Tibial nerve (tissue), 4 donors: ENCODE results near the gene PUM1. TPM values are rescaled to one million over a fixed set of nuclear protein-coding genes. Genes with fewer than 3 reads are reported as not detected.
A peak's percentile ranks its signal among the peaks of the same experiment; 100 is the strongest.

ENCODE experiments used
- DNase-seq, 2 donors: peaks; one replicate each; pipeline ENCODE4 v3.0.0-alpha.2; 2019; ENCODE audit warnings: low spot score in 2 of 2
- H3K27ac ChIP-seq, 4 donors: fragments of 200-600 bp; sonication (generic) in 3 of 4; one replicate each; pipeline ENCODE4 v1.5.1; 2017 to 2019; ENCODE audit warnings: mild to moderate bottlenecking in 1 of 4
- H3K27me3 ChIP-seq, 2 donors: fragments of 200-600 bp; sonication (generic) in 1 of 2; one replicate each; pipeline versions ENCODE4 v1.5.1 to v1.6.0; 2017 to 2019
- H3K36me3 ChIP-seq, 3 donors: fragments of 200-600 bp; sonication (generic); one replicate each; pipeline ENCODE4 v1.5.1; 2018 to 2019
- H3K4me1 ChIP-seq, 4 donors: fragments of 200-600 bp; sonication (generic) in 3 of 4; one replicate each; pipeline ENCODE4 v1.5.1; 2017 to 2019
- H3K4me3 ChIP-seq, 4 donors: fragments of 200-600 bp; sonication (generic) in 3 of 4; one replicate each; pipeline ENCODE4 v1.5.1; 2017 to 2019; ENCODE audit warnings: mild to moderate bottlenecking in 1 of 4, moderate library complexity in 1 of 4
- H3K9me3 ChIP-seq, 4 donors: fragments of 200-600 bp; sonication (generic) in 3 of 4; one replicate each; pipeline ENCODE4 v1.5.1; 2017 to 2019
- CTCF ChIP-seq, 5 experiments: fragments of 200-600 bp in 3 of 5; fragments of 450-650 bp in 2 of 5; sonication (generic) in 3 of 5; IDR thresholded peaks; one replicate each; pipeline ENCODE4 v1.5.1; 2016 to 2019; ENCODE audit warnings: antibody characterized with exemption in 5 of 5, mild to moderate bottlenecking in 3 of 5, moderate library complexity in 2 of 5
- EP300 ChIP-seq, 2 donors: sonication (generic); formaldehyde crosslinking; IDR thresholded peaks; one replicate each; pipeline ENCODE4 v1.6.1; 2017; ENCODE audit warnings: antibody characterized with exemption in 2 of 2, mild to moderate bottlenecking in 1 of 2
- POLR2A ChIP-seq, 2 donors: fragments of 450-650 bp; IDR thresholded peaks; one replicate each; pipeline ENCODE4 v1.6.1; 2017; ENCODE audit warnings: antibody characterized with exemption in 2 of 2, mild to moderate bottlenecking in 2 of 2, moderate library complexity in 2 of 2
- WGBS, 2 donors: methylation state at CpG; one replicate each; pipeline ENCODE4 v1.1.5; 2018; 5-methylcytosine and 5-hydroxymethylcytosine counted together
- total RNA-seq, 4 donors: library from RNA; depleted of rRNA; stranded (reverse); fragments of >200 nt; gene quantifications; one replicate each; pipeline ENCODE4 v1.1.0, GENCODE V29; 2016

PUM1 gene
- total RNA-seq, 4 donors from 2014 or later: 64.8 to 93.4 (median 76.0) TPM

- no peaks in the 10 kb centered on the region for H3K27me3 ChIP-seq
- no peaks in the 10 kb centered on the region for H3K9me3 ChIP-seq
- H3K36me3 ChIP-seq: no peaks in the 10 kb centered on the region
- WGBS, 2 donors: 55 to 57% methylated on average over 4 of the region's 4 CpGs
- no peaks in the 10 kb centered on the region for H3K4me1 ChIP-seq
- TF ChIP-seq CTCF (IDR thresholded peaks at IDR 0.05) (no peak), EP300 (IDR thresholded peaks at IDR 0.05) (no peak), POLR2A (IDR thresholded peaks at IDR 0.05) (no peak)
- no peak for DNase-seq
- H3K27ac ChIP-seq: no peak overlapping the region
- H3K4me3 ChIP-seq: no peak overlapping the region
These were observed 6.8 kb upstream of the PUM1 start for GRCh38 chr1:31072304-31072746.

- no peak overlapping the region for H3K4me3 ChIP-seq
- WGBS, 2 donors: 63 to 74% methylated on average over 9 of the region's 9 CpGs
- DNase-seq: no peak
- H3K9me3 ChIP-seq: no peaks in the 10 kb centered on the region
- H3K27ac ChIP-seq: no peak overlapping the region
- H3K4me1 ChIP-seq: peaks cover 0 to 4% (median 0%) of the 10 kb centered on the region in 4 donors
- H3K27me3 ChIP-seq: no peaks in the 10 kb centered on the region
- H3K36me3 ChIP-seq: no peaks in the 10 kb centered on the region
- TF ChIP-seq POLR2A (IDR thresholded peaks at IDR 0.05) (no peak), CTCF (IDR thresholded peaks at IDR 0.05) (no peak), EP300 (IDR thresholded peaks at IDR 0.05) (no peak)
These were observed 3.9 kb upstream of the PUM1 start for GRCh38 chr1:31069392-31069791.

GRCh38 chr1:31064718-31065309 is 703 bp downstream of the PUM1 start:
- TF ChIP-seq POLR2A (IDR thresholded peaks at IDR 0.05) (no peak), CTCF (IDR thresholded peaks at IDR 0.05) (no peak), EP300 (IDR thresholded peaks at IDR 0.05) (no peak)
- no peaks in the 10 kb centered on the region for H3K9me3 ChIP-seq
- H3K4me3 ChIP-seq: peak overlapping the region; percentile 47 to 68 (median 54)
- peak overlapping the region; percentile 90 to 95 (median 95) for H3K27ac ChIP-seq
- H3K36me3 ChIP-seq: no peaks in the 10 kb centered on the region
- H3K27me3 ChIP-seq: no peaks in the 10 kb centered on the region
- 1 to 2% methylated on average over 17 to 18 of the region's 19 CpGs for WGBS, 2 donors
- H3K4me1 ChIP-seq: peaks cover 0 to 50% (median 17%) of the 10 kb centered on the region in 4 donors
- DNase-seq: no peak

- Histone ChIP-seq H3K4me3 (peak overlapping the region; percentile 47 to 68 (median 54)), H3K27me3 (no peaks in the 10 kb centered on the region), H3K9me3 (no peaks in the 10 kb centered on the region), H3K36me3 (peaks cover 0 to 2% (median 0%) of the 10 kb centered on the region in 3 donors), H3K27ac (peak overlapping the region; percentile 90 to 95 (median 95)), H3K4me1 (peaks cover 0 to 56% (median 17%) of the 10 kb centered on the region in 4 donors)
- TF ChIP-seq POLR2A (IDR thresholded peaks at IDR 0.05) (no peak), EP300 (IDR thresholded peaks at IDR 0.05) (no peak), CTCF (IDR thresholded peaks at IDR 0.05) (no peak)
- 1% methylated on average over 8 of the region's 8 CpGs for WGBS, 2 donors
- no peak for DNase-seq
These were observed 1.3 kb downstream of the PUM1 start for GRCh38 chr1:31064111-31064717.

GRCh38 chr1:31063631-31064030 is 1.9 kb downstream of the PUM1 start:
- peak overlapping the region; percentile 47 to 68 (median 54) for H3K4me3 ChIP-seq
- peak overlapping the region in 3 of 4 donors; percentile 95 for H3K27ac ChIP-seq
- H3K9me3 ChIP-seq: no peaks in the 10 kb centered on the region
- no peak for DNase-seq
- TF ChIP-seq CTCF (IDR thresholded peaks at IDR 0.05): no peak
- H3K36me3 ChIP-seq: peaks cover 0 to 8% (median 0%) of the 10 kb centered on the region in 3 donors
- H3K27me3 ChIP-seq: no peaks in the 10 kb centered on the region
- 12 to 13% methylated on average over 4 of the region's 4 CpGs for WGBS, 2 donors
- peaks cover 0 to 61% (median 19%) of the 10 kb centered on the region in 4 donors for H3K4me1 ChIP-seq
